Stomach (tissue), 4 donors: ENCODE results near the gene ZNF423.

Experiments used
- EP300 ChIP-seq: sonication (generic); formaldehyde crosslinking; IDR thresholded peaks from one replicate; pipeline ENCODE4 v1.6.1; 2017; ENCODE audit warnings: antibody characterized with exemption
- POLR2AphosphoS5 ChIP-seq, 3 donors: sonication (generic); formaldehyde crosslinking; IDR thresholded peaks; one replicate each; pipeline ENCODE4 v1.6.1; 2016; ENCODE audit warnings: antibody characterized with exemption in 3 of 3
- TF ChIP-seq, protein P1 (sequence below), 7 experiments: fragments of 450-650 bp in 4 of 7; fragments of 200-600 bp in 3 of 7; sonication (generic) in 3 of 7; IDR thresholded peaks; one replicate each; pipeline ENCODE4 v1.5.1; 2016 to 2019; ENCODE audit warnings: antibody characterized with exemption in 7 of 7, control low read depth in 2 of 7, mild to moderate bottlenecking in 1 of 7

DNA sequence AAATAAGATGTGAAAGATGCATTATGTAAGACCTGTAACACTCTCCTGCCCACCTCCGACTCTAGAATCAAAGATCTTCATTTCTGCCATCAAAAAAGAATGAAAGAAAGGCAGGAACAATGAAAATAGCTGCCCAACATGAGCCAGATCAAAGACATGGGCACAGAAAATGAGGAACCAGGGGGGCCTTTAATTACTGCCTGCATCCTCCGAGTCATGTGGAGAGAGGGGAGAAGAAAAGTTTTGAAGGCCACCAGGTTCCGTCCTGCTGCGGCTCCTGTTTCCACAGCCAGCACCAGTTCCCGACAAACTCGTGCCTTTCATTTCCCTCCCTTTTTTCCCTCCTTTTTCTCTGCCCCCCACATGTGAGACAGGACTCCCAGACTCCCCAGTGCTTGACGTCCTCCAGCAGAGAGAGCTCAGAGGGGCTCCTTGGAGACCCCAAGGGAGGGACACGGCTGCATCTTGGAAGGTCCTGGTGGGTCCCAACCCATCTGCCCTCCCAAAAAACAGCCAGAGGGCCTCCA is 168.4 kb downstream of the ZNF423 start:
- no peak for TF ChIP-seq POLR2AphosphoS5 (IDR thresholded peaks at IDR 0.05)
- TF ChIP-seq, protein P1, sequence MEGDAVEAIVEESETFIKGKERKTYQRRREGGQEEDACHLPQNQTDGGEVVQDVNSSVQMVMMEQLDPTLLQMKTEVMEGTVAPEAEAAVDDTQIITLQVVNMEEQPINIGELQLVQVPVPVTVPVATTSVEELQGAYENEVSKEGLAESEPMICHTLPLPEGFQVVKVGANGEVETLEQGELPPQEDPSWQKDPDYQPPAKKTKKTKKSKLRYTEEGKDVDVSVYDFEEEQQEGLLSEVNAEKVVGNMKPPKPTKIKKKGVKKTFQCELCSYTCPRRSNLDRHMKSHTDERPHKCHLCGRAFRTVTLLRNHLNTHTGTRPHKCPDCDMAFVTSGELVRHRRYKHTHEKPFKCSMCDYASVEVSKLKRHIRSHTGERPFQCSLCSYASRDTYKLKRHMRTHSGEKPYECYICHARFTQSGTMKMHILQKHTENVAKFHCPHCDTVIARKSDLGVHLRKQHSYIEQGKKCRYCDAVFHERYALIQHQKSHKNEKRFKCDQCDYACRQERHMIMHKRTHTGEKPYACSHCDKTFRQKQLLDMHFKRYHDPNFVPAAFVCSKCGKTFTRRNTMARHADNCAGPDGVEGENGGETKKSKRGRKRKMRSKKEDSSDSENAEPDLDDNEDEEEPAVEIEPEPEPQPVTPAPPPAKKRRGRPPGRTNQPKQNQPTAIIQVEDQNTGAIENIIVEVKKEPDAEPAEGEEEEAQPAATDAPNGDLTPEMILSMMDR (IDR thresholded peaks at IDR 0.05): no peak
- TF ChIP-seq EP300: no peak
